ENCODE results near the gene SRGN. TPM values are rescaled to one million over a fixed set of nuclear protein-coding genes. Genes with fewer than 3 reads are reported as not detected.

Gene SRGN
- total RNA-seq, 4 donors from 2014 or later, result 104 to 572 (median 285) TPM

- no peak for TF ChIP-seq CTCF (IDR thresholded peaks at IDR 0.05; ENCODE audit: low read depth)
These were observed 5.3 kb downstream of the SRGN start for GRCh38 chr10:69092959-69093850.

GRCh38 chr10:69093933-69094332 lies 6.0 kb downstream of the SRGN start:
- no peak for TF ChIP-seq CTCF (IDR thresholded peaks at IDR 0.05; ENCODE audit: low read depth)

- no peak for TF ChIP-seq CTCF (IDR thresholded peaks at IDR 0.05; ENCODE audit: low read depth)
These were observed 8.1 kb downstream of the SRGN start for GRCh38 chr10:69096045-69096444.

GRCh38 chr10:69097729-69098128 lies 9.8 kb downstream of the SRGN start:
- TF ChIP-seq CTCF (IDR thresholded peaks at IDR 0.05; ENCODE audit: low read depth), result no peak

- no peak for TF ChIP-seq CTCF (IDR thresholded peaks at IDR 0.05; ENCODE audit: low read depth)
These were observed 12.4 kb downstream of the SRGN start for GRCh38 chr10:69100136-69100872.

GRCh38 chr10:69101451-69102095 lies 13.7 kb downstream of the SRGN start:
- no peak for TF ChIP-seq CTCF (IDR thresholded peaks at IDR 0.05; ENCODE audit: low read depth)

- no peak for TF ChIP-seq CTCF (IDR thresholded peaks at IDR 0.05; ENCODE audit: low read depth)
These were observed 14.5 kb downstream of the SRGN start for GRCh38 chr10:69102440-69102839.
